HG03039 (cell line): Measurements from ENCODE around the gene KLC1.
A peak's percentile ranks its signal among the peaks of the same experiment; 100 is the strongest.
"Not testable (repeated sequence)": the region's sequence is repeated elsewhere in the genome, so short reads cannot be mapped to it uniquely, and the experiment has no call there.

Experiments
- ATAC-seq: cut with Tn5 transposase; IDR thresholded peaks from one replicate; pipeline ENCODE4 v1.9.1; 2021; ENCODE audit warnings: mild to moderate bottlenecking, moderate library complexity; ENCODE audit not compliant: unreplicated experiment

KLC1 gene

DNA sequence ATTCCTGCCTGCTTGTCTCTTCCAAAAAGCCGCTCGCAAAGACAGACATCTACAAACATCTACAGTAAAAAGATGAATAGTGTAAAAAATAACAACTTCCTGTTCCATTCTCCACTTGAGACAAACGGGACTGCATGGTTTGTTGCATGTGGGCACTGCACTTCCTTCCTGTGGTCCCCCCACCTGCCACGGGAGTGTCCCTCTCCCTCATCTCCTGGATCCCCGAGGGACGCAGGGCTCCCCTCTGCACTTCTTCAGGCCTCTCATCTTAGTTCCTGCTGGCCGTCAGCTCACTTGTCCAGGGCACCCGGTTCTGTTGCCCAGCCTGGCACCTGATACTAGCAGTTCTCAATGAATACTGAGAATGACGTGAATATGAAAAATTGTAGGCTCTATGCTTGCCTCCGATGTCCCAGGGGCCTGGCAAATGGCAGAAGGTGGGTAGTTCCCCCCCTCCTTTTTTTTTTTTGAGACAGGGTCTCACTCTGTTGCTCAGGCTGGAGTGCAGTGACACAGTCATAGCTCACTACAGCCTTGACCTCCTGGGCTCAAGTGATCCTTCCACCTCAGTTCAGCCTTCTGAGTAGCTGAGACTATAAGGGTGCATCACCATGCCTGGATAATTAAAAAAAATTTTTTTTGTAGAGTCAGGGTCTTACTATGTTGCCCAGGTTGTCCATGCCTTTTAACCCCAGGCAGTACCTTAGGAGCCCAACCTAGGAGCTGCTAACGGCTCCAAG, 3.5 kb upstream of the KLC1 start:
- no peak for ATAC-seq

DNA sequence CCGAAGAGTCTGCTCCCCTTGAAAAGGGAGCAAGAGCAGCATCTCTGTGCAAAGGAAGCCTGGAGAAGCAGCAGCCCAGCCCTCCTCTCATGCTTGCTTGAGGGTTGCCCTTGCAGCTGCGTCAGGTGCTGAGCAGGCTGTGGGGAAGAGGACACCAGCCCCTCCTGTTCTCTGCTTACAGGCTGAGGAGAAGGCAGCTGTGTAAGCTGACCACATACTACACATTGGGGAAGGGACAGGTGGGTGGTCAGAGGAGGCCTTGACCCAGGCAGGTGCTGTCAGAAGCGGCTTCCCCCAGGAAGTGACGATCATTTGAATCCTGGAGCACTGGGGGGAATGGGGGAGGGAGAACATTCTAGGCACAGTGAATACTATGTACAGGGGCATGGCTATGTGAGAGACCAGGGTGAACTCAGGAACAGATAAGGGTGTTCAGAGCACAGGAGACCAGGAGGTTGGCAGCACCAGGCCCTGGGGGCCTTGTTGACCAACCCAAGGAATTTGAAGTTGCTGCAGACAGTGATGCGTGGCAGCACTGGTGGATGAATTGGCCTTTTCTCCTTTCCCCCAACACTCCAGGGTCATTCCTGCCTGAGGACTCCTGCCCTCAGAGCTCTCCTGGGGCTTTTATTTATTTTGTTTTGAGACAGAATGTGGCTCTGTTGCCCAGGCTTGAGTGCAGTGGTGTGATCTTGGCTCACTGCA, 2.7 kb upstream of the KLC1 start:
- no peak for ATAC-seq

DNA sequence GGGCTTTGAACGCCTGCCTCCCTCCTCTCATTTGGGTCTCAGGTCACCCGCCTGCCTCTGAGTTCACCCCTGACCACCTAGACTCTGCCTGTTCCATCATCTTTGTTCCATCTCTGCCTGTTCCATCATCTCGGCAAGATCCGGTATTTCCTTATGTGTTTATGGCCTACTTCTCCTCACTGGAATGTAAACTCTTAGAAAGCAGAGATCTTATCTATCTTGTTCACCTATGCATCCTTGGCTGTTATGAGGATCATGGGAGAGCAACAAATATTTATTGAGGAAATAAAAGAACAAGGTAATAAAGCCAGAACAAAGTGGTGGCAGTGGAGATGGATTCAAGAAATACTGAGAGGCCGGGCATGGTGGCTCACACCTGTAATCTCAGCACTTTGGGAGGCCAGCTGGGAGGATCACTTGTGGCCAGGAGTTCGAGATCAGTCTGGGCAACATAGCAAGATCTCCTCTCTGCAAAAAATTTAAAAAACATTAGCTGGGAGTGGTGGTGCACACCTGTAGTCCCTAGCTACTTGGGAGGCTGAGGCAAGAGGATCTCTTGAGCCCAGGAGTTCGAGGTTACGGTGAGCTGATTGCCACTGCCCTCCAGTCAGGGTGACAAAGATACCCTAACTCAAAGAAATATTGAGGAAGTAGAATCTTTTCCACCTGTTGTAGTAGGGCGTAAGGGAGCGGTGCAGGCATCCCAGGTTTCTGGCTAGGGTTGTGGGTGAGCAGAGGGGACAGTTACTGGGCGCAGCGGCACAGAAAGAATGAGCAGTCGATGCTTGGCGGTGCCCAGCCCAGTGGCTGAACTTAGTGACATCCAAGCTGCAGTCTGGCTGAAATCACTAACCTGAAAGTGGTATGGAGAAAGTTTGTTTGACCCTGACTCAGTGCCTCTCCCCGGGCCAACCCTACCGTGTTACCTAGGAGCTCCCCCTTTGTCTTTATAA, 1.7 kb upstream of the KLC1 start:
- ATAC-seq = no peak

- peak; percentile 11 for ATAC-seq
Measured at GRCh38 chr14:103628221-103628683, 759 bp upstream of the KLC1 start.

GRCh38 chr14:103629503-103630121, 601 bp downstream of the KLC1 start:
- ATAC-seq = peak; percentile 32

DNA sequence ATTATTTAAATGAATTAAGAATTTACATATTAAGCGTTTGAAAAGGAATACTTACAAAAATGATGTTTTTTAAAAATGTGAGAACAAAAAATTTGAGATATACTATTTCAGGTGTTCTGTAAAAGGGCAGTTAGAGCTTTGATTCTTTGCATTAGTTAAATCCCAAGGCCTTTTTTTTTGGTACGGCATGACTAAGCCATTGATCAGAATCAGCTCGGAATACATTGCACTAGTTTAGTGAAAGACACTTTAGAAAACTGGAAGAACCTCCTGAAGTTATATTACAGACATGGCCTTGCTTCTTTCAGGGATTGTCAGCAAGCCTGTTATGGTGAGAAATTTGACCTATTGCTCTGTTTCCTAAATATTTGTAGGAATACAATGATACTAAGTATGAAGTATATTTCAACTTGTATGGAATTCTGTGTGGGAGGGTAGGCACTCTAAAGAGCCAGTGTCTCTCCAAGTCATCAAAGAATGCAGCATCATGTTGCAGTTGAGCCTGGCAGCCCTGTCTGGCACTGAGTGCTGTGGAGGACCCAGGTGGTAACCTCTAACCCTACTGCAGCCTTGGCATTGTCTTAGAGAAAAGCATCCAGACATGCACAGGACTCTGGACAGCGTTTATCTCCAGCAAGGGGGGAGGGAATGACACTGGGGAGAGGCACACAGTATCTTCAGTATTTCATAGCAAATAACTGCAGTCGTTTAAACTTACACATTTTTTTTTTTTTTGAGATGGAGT, 1.5 kb downstream of the KLC1 start:
- no peak for ATAC-seq

DNA sequence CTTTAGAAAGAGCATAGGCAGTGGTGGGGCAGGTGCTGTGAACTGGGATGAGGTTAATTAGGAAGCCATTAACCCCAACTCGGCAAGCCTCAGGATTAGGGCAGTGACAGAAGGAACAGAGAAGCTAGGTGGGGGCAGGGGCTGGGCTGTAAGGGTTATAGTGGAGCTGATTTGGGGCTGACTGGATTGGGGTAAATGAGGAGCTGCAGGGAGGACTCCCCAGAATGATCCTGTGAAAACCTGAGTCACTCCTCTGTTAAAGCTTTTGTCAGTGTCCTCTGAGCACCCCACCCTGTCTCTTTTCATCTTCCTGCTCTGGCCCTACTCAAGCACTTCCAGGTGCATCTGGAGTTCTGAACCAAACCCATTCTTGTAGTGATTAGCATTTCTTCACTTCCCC, 4.4 kb downstream of the KLC1 start:
- no peak for ATAC-seq

- no peak for ATAC-seq
Measured at GRCh38 chr14:103634156-103634555, 5.1 kb downstream of the KLC1 start.

- no peak for ATAC-seq
Measured at GRCh38 chr14:103638594-103638993, 9.6 kb downstream of the KLC1 start.

DNA sequence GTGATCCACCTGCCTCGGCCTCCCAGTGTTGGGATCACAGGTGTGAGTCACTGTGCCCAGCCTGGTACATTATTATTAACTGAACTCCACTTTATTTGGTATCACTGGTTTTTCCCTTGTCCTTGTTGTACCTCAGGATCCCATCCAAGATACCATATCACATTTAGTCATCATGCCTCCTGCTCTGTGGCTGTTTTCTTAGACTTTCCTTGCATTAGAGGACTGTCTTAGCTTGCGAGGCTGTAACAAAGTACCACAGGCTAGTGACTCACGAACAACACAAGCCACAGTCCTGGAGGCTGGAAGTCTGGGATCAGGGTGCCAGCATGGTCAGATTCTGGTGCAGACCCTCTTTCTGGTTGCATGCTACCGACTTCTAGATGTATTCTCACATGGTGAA, 12.2 kb downstream of the KLC1 start:
- ATAC-seq = no peak

GRCh38 chr14:103646189-103646588, 17.2 kb downstream of the KLC1 start:
- no peak for ATAC-seq

GRCh38 chr14:103649001-103649400, 20.0 kb downstream of the KLC1 start:
- no peak for ATAC-seq

DNA sequence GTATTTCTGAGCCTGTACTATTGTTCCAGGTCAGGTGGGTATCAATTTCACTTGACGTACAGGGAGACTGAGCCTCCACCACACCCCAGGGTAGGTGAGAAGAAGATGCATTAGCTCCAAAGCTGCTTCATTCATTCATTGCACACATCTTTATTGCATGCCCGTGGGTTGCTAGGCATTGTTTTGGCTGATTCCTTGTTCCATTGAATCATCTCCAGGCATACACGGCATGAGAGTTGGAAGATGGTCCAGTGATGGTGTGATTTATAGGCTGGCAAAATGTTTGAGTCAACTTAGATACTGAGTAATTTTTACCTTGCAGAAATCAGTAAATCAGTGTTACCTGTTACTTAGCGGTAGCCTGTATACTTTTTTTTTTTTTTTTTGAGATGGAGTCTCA, 21.2 kb downstream of the KLC1 start:
- no peak for ATAC-seq

- ATAC-seq = no peak
Measured at GRCh38 chr14:103651585-103651984, 22.6 kb downstream of the KLC1 start.

DNA sequence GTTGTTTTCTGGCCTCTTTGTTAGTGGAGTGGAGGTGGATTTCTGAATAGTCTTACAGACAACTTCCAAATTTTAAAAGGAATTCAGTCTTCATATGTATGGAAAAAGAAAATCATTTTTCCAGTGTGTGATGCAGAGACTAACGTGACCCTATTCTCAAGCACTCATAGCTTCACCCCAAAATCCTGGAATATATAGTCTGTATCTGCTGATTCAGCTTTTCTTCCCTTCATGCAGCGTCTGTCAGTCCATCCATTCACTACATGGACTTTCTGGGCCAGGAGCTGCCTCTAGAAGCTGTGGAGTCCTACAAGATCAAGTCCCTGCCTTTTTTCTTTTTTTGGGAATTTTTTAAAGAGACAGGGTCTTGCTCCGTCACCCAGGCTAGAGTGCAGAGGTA, 23.8 kb downstream of the KLC1 start:
- ATAC-seq = no peak

- ATAC-seq = not testable (repeated sequence)
Measured at GRCh38 chr14:103653336-103653735, 24.3 kb downstream of the KLC1 start.

- ATAC-seq = no peak
Measured at GRCh38 chr14:103653805-103654204, 24.8 kb downstream of the KLC1 start.

- ATAC-seq = no peak
Measured at GRCh38 chr14:103654619-103655018, 25.6 kb downstream of the KLC1 start.

GRCh38 chr14:103656031-103656755, 27.2 kb downstream of the KLC1 start:
- no peak for ATAC-seq

- no peak for ATAC-seq
Measured at GRCh38 chr14:103656756-103657133, 27.7 kb downstream of the KLC1 start.
